Tibial nerve (tissue), 4 donors: ENCODE measurements around the gene BCL2L15. TPM values are rescaled to one million over a fixed set of nuclear protein-coding genes. Genes with fewer than 3 reads are reported as not detected.

ENCODE experiments used
- DNase-seq, 2 donors: peaks; one replicate each; pipeline ENCODE4 v3.0.0-alpha.2; 2019; ENCODE audit warnings: low spot score in 2 of 2
- H3K27ac ChIP-seq, 4 donors: fragments of 200-600 bp; sonication (generic) in 3 of 4; one replicate each; pipeline ENCODE4 v1.5.1; 2017 to 2019; ENCODE audit warnings: mild to moderate bottlenecking in 1 of 4
- H3K27me3 ChIP-seq, 2 donors: fragments of 200-600 bp; sonication (generic) in 1 of 2; one replicate each; pipeline versions ENCODE4 v1.5.1 to v1.6.0; 2017 to 2019
- H3K36me3 ChIP-seq, 3 donors: fragments of 200-600 bp; sonication (generic); one replicate each; pipeline ENCODE4 v1.5.1; 2018 to 2019
- H3K4me1 ChIP-seq, 4 donors: fragments of 200-600 bp; sonication (generic) in 3 of 4; one replicate each; pipeline ENCODE4 v1.5.1; 2017 to 2019
- H3K4me3 ChIP-seq, 4 donors: fragments of 200-600 bp; sonication (generic) in 3 of 4; one replicate each; pipeline ENCODE4 v1.5.1; 2017 to 2019; ENCODE audit warnings: mild to moderate bottlenecking in 1 of 4, moderate library complexity in 1 of 4
- H3K9me3 ChIP-seq, 4 donors: fragments of 200-600 bp; sonication (generic) in 3 of 4; one replicate each; pipeline ENCODE4 v1.5.1; 2017 to 2019
- CTCF ChIP-seq, 5 experiments: fragments of 200-600 bp in 3 of 5; fragments of 450-650 bp in 2 of 5; sonication (generic) in 3 of 5; IDR thresholded peaks; one replicate each; pipeline ENCODE4 v1.5.1; 2016 to 2019; ENCODE audit warnings: antibody characterized with exemption in 5 of 5, mild to moderate bottlenecking in 3 of 5, moderate library complexity in 2 of 5
- EP300 ChIP-seq, 2 donors: sonication (generic); formaldehyde crosslinking; IDR thresholded peaks; one replicate each; pipeline ENCODE4 v1.6.1; 2017; ENCODE audit warnings: antibody characterized with exemption in 2 of 2, mild to moderate bottlenecking in 1 of 2
- POLR2A ChIP-seq, 2 donors: fragments of 450-650 bp; IDR thresholded peaks; one replicate each; pipeline ENCODE4 v1.6.1; 2017; ENCODE audit warnings: antibody characterized with exemption in 2 of 2, mild to moderate bottlenecking in 2 of 2, moderate library complexity in 2 of 2
- WGBS, 2 donors: methylation state at CpG; one replicate each; pipeline ENCODE4 v1.1.5; 2018; 5-methylcytosine and 5-hydroxymethylcytosine counted together
- total RNA-seq, 4 donors: library from RNA; depleted of rRNA; stranded (reverse); fragments of >200 nt; gene quantifications; one replicate each; pipeline ENCODE4 v1.1.0, GENCODE V29; 2016

The BCL2L15 gene
- total RNA-seq, 4 donors from 2014 or later = 0.22 to 0.63 (median 0.35) TPM

- H3K27ac ChIP-seq = peak overlapping the region; percentile 9 to 59 (median 40)
- 41 to 51% methylated on average over 6 of the region's 6 CpGs for WGBS, 2 donors
- TF ChIP-seq POLR2A (IDR thresholded peaks at IDR 0.05) (no peak), CTCF (IDR thresholded peaks at IDR 0.05) (no peak), EP300 (IDR thresholded peaks at IDR 0.05) (no peak)
- no peaks in the 10 kb centered on the region for H3K9me3 ChIP-seq
- no peaks in the 10 kb centered on the region for H3K27me3 ChIP-seq
- peaks cover 0 to 11% (median 0%) of the 10 kb centered on the region in 4 donors for H3K4me1 ChIP-seq
- no peak overlapping the region for H3K4me3 ChIP-seq
- no peak for DNase-seq
- H3K36me3 ChIP-seq = peaks cover 0 to 48% (median 9%) of the 10 kb centered on the region in 3 donors
Observed at GRCh38 chr1:113912594-113913311, 25.4 kb upstream of the BCL2L15 start.

GRCh38 chr1:113905435-113905861 is 18.1 kb upstream of the BCL2L15 start:
- DNase-seq = peak in 1 of 2 donors; percentile 8
- H3K36me3 ChIP-seq = peaks cover 0 to 51% (median 0%) of the 10 kb centered on the region in 3 donors
- 0 to 2% methylated on average over 15 of the region's 17 CpGs for WGBS, 2 donors
- H3K9me3 ChIP-seq = no peaks in the 10 kb centered on the region
- peak overlapping the region; percentile 88 to 93 (median 92) for H3K27ac ChIP-seq
- no peaks in the 10 kb centered on the region for H3K27me3 ChIP-seq
- TF ChIP-seq EP300 (IDR thresholded peaks at IDR 0.05) (no peak), POLR2A (IDR thresholded peaks at IDR 0.05) (no peak), CTCF (IDR thresholded peaks at IDR 0.05) (no peak)
- peak overlapping the region; percentile 77 to 81 (median 78) for H3K4me3 ChIP-seq
- H3K4me1 ChIP-seq = peaks cover 0 to 35% (median 16%) of the 10 kb centered on the region in 4 donors

GRCh38 chr1:113904674-113905434 is 17.5 kb upstream of the BCL2L15 start, which contains the start of the genes AP4B1 and DCLRE1B:
Gene AP4B1, minus strand, starts transcription at chr1:113904799. Its CDS starts 82 bp downstream, at chr1:113904717.
Gene DCLRE1B, plus strand, starts transcription at chr1:113905326. Its CDS starts 261 bp downstream, at chr1:113905587.
- 0 to 2% methylated on average over 60 to 67 of the region's 67 CpGs for WGBS, 2 donors
- H3K9me3 ChIP-seq = no peaks in the 10 kb centered on the region
- peak within 1 kb of the TSS; percentile 91 to 93 (median 92) for H3K27ac ChIP-seq
- H3K4me1 ChIP-seq = peaks cover 0 to 35% (median 16%) of the 10 kb centered on the region in 4 donors
- TF ChIP-seq CTCF (IDR thresholded peaks at IDR 0.05) = peak; percentile 73 to 96 (median 88)
- peak; percentile 82 to 90 for TF ChIP-seq EP300 (IDR thresholded peaks at IDR 0.05)
- peak; percentile 32 to 58 for TF ChIP-seq POLR2A (IDR thresholded peaks at IDR 0.05)
- peaks cover 0 to 51% (median 0%) of the 10 kb centered on the region in 3 donors for H3K36me3 ChIP-seq
- DNase-seq = peak; percentile 96 to 97
- H3K4me3 ChIP-seq = peak within 1 kb of the TSS; percentile 77 to 81 (median 78)
- H3K27me3 ChIP-seq = no peaks in the 10 kb centered on the region

- DNase-seq = peak in 1 of 2 donors; percentile 7
- no peaks in the 10 kb centered on the region for H3K27me3 ChIP-seq
- H3K36me3 ChIP-seq = peaks cover 0 to 52% (median 0%) of the 10 kb centered on the region in 3 donors
- peak overlapping the region; percentile 91 to 93 (median 92) for H3K27ac ChIP-seq
- H3K9me3 ChIP-seq = no peaks in the 10 kb centered on the region
- TF ChIP-seq CTCF (IDR thresholded peaks at IDR 0.05) (no peak), POLR2A (IDR thresholded peaks at IDR 0.05) (no peak), EP300 (IDR thresholded peaks at IDR 0.05) (no peak)
- H3K4me3 ChIP-seq = peak overlapping the region; percentile 77 to 81 (median 78)
- 0 to 1% methylated on average over 11 of the region's 11 CpGs for WGBS, 2 donors
- peaks cover 0 to 35% (median 16%) of the 10 kb centered on the region in 4 donors for H3K4me1 ChIP-seq
Observed at GRCh38 chr1:113904293-113904673, 16.9 kb upstream of the BCL2L15 start.
